HUES64 (cell line): ENCODE measurements around the gene ADCY5.

Experiments used
- H3K27ac ChIP-seq: 2 replicates; pipeline ENCODE4 v1.7.0; 2013; ENCODE audit warnings: low read depth, low read length, inconsistent platforms
- H3K27me3 ChIP-seq: 2 replicates; pipeline ENCODE4 v1.6.1; 2013; ENCODE audit warnings: mild to moderate bottlenecking, low read length; ENCODE audit not compliant: insufficient read depth
- H3K36me3 ChIP-seq: 2 replicates; pipeline ENCODE4 v1.6.1; 2013; ENCODE audit warnings: mild to moderate bottlenecking, low read length; ENCODE audit not compliant: insufficient read depth
- H3K4me1 ChIP-seq: 2 replicates; pipeline ENCODE4 v1.6.1; 2013; ENCODE audit warnings: mild to moderate bottlenecking, low read length, moderate library complexity; ENCODE audit not compliant: insufficient read depth
- H3K4me3 ChIP-seq: 2 replicates; pipeline ENCODE4 v1.5.1; 2013; ENCODE audit warnings: mild to moderate bottlenecking, low read length, moderate library complexity
- H3K9ac ChIP-seq: 2 replicates; pipeline ENCODE4 v1.6.1; 2013; ENCODE audit warnings: mild to moderate bottlenecking, low read depth, low read length
- H3K9me3 ChIP-seq: 2 replicates; pipeline ENCODE4 v1.6.1; 2013; ENCODE audit warnings: low read depth, low read length; ENCODE audit not compliant: insufficient read depth
- WGBS: fragments of 150-250, 120-280 bp; methylation state at CpG from one replicate; pipeline ENCODE4 v1.1.7; 2013; ENCODE audit warnings: missing lambda C conversion rate; 5-methylcytosine and 5-hydroxymethylcytosine counted together

The ADCY5 gene

DNA sequence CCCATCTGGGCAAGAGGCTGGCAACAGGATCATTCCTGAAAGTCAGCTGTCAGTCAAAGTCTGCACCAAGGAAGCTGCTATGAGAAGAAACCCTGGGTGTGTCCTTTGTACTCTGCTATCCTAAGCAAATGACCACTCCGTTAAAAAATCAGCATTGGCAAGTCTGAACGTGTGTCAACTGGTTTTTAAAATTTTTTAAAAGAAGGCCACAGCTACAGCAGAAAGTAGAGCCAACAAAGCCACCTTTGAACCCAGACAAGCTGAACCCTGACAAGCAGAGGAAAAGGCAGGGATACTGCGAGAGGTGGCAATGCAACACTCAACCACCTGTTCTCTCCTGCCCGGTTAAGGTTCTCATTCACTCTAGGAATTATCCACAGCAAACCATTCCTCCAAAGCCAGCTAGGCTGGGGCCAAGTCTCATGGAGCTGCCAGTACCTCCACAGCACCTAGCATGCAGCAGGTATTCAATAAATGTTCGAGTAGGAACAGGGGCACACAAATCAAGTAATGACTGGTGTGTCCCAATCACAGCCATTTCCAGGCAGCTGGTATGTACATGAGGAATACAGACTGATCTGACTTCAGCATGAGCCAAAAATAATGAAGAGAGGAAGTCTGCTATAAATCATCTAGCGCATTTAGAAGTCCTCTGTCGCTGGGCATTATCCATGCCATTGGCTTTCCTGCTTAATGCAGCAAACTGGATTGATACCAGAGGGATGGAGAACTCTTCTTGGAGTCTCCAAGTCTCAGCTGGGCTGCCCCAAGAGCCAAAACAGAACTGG, 76.0 kb downstream of the ADCY5 start:
- Histone ChIP-seq H3K27ac (no peak overlapping the region), H3K4me3 (no peak overlapping the region), H3K36me3 (no peaks in the 10 kb centered on the region), H3K9me3 (0 out of 2 replicates have a peak, but pooled peaks cover 3% of the 10 kb centered on the region), H3K9ac (no peak overlapping the region), H3K27me3 (no peaks in the 10 kb centered on the region), H3K4me1 (no peaks in the 10 kb centered on the region)
- WGBS = 93% methylated on average over 7 of the region's 7 CpGs

DNA sequence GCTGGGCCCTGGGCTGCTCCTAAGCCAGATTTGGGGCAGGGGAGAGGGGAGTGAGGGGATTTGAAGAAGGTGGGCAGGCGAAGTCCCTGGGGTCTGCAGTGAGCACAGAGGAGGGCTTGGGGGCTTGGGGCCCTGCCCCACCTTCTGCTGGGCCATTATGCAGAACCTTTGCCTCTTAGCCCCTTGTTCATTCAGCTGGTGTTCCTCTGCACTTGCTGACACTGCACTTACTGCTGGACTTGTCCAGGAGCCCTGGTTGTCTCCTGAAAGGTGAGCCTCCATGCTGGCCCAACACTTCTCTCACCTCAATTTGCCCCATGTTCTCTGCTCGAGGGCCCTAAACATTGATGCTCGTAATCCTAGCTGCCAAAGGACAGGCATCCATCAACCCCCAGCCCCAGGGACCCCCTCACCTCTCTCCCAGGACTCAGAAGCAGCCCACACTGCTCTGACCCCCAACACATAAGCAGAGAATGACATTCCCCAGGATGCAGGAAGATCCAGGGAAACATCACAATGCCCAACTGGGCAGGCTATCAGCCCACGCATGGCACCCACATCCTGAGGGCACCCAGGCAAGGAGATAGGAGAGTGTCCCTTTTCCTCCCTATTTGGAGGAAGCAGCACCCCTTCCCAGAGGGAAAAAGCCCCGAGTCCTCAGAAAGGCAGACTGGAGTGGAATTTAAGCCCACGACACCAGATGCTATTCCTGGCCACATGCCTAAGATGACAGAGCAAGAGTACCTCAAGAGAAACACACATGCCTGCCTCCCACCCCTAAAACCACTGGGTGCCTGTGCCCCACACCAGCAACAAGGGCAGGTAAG, 76.8 kb downstream of the ADCY5 start:
- Histone ChIP-seq H3K36me3 (no peaks in the 10 kb centered on the region), H3K9me3 (0 out of 2 replicates have a peak, but pooled peaks cover 3% of the 10 kb centered on the region), H3K4me1 (no peaks in the 10 kb centered on the region), H3K4me3 (no peak overlapping the region), H3K27me3 (no peaks in the 10 kb centered on the region), H3K27ac (no peak overlapping the region), H3K9ac (no peak overlapping the region)
- 79% methylated on average over 6 of the region's 6 CpGs for WGBS

DNA sequence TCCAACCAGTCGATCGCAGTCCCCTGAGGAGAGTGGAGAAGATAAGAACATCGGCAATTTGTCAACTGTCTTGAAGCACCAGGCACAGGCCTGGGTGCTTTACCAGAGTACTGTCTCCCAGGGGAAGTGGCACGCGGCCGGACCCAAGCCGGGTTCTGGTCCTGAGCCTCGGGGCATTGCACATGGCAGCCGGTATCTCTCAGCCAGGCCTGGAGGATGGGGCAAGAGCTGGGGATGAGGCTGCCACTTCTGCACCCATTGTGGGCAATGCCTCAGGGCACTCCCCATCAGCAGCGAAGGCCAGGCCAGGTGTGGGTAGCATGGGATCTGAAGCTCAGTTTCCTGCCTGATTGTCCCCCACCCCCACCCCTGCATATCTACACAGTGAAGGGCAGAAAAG, 77.5 kb downstream of the ADCY5 start:
- no peak overlapping the region for H3K27ac ChIP-seq
- H3K9ac ChIP-seq = no peak overlapping the region
- H3K4me1 ChIP-seq = no peaks in the 10 kb centered on the region
- 0 out of 2 replicates have a peak, but pooled peaks cover 3% of the 10 kb centered on the region for H3K9me3 ChIP-seq
- no peaks in the 10 kb centered on the region for H3K27me3 ChIP-seq
- 86% methylated on average over 10 of the region's 10 CpGs for WGBS
- H3K4me3 ChIP-seq = no peak overlapping the region
- H3K36me3 ChIP-seq = no peaks in the 10 kb centered on the region

DNA sequence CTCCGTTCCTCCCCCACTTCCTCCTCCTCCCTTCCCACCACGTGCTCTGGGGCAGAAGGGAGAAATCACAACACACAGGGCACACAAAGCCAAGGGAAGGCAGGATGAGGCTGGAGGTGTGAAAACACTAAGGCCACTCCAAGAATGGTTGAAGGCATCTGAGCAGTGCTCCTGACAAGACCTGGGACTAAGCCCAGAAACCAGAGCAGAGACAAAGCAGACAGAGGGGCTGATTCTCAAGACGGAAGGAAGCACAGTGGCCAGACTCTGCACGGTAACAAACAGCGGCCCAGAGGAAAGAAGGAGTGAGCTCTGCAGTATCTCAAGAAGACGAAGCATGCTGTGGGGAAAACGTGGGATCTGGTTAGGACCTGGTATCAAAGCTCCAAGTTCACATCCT, 78.1 kb downstream of the ADCY5 start:
- H3K9me3 ChIP-seq = 0 out of 2 replicates have a peak, but pooled peaks cover 3% of the 10 kb centered on the region
- no peaks in the 10 kb centered on the region for H3K4me1 ChIP-seq
- no peaks in the 10 kb centered on the region for H3K36me3 ChIP-seq
- H3K27ac ChIP-seq = no peak overlapping the region
- no peaks in the 10 kb centered on the region for H3K27me3 ChIP-seq
- WGBS = 71% methylated on average over 7 of the region's 7 CpGs
- H3K9ac ChIP-seq = no peak overlapping the region
- no peak overlapping the region for H3K4me3 ChIP-seq

DNA sequence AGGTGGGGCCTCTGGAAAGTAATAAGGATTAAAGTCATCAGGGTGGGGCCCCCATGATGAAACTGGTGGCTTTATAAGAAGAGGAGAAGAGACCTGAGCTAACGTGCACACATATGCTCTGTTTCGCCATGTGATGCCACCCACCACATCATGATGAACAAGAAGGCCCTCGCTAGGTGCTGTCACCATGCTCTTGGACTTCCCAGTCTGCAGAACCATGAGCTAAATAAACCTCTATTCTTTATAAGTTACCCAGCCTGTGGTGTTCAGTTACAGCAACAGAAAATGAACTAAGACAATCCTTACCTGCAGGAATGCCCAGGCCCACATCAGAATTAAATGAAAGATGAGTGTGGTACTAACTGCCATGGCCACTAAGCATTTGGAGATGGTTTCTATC, 79.8 kb downstream of the ADCY5 start:
- no peak overlapping the region for H3K4me3 ChIP-seq
- H3K27ac ChIP-seq = no peak overlapping the region
- 98% methylated on average over 3 of the region's 3 CpGs for WGBS
- no peaks in the 10 kb centered on the region for H3K4me1 ChIP-seq
- no peak overlapping the region for H3K9ac ChIP-seq
- H3K27me3 ChIP-seq = no peaks in the 10 kb centered on the region
- no peaks in the 10 kb centered on the region for H3K36me3 ChIP-seq
- H3K9me3 ChIP-seq = 0 out of 2 replicates have a peak, but pooled peaks cover 3% of the 10 kb centered on the region

DNA sequence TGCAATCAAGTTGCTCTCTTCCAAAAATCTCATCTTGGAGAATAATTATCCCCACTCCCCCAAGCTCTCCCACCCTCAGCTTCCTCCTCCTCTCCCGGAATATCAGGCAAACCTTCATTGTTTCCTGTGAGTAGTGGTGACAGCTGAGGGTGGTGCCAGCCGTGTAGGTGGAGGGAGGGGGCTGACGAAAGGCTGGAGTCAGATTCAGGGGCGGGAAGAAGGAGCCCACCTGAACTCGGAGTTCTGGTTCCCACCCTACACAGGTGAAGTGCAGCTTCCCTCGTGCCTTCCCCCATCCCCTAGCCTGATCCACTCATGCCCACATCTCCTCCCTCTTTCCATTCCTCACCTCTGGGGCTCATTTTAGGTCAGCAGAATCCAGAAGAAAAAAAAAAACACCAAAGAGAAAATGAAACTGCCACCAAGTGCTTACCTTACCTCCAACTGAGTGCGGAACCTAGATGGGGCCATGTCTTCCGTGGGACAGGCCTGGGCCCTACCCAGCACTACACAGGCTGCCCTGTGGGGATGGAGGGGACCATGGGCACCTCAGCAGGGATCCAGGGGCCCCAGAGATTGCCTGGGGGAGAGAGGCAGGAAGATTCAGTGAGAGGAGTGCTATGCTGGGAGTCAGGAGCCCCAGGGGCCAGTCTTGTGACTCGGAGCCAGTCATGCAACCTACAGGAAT, 81.3 kb downstream of the ADCY5 start:
- Histone ChIP-seq H3K36me3 (no peaks in the 10 kb centered on the region), H3K4me3 (no peak overlapping the region), H3K9ac (no peak overlapping the region), H3K9me3 (0 out of 2 replicates have a peak, but pooled peaks cover 3% of the 10 kb centered on the region), H3K4me1 (no peaks in the 10 kb centered on the region), H3K27me3 (no peaks in the 10 kb centered on the region), H3K27ac (no peak overlapping the region)
- 85% methylated on average over 8 of the region's 9 CpGs for WGBS

DNA sequence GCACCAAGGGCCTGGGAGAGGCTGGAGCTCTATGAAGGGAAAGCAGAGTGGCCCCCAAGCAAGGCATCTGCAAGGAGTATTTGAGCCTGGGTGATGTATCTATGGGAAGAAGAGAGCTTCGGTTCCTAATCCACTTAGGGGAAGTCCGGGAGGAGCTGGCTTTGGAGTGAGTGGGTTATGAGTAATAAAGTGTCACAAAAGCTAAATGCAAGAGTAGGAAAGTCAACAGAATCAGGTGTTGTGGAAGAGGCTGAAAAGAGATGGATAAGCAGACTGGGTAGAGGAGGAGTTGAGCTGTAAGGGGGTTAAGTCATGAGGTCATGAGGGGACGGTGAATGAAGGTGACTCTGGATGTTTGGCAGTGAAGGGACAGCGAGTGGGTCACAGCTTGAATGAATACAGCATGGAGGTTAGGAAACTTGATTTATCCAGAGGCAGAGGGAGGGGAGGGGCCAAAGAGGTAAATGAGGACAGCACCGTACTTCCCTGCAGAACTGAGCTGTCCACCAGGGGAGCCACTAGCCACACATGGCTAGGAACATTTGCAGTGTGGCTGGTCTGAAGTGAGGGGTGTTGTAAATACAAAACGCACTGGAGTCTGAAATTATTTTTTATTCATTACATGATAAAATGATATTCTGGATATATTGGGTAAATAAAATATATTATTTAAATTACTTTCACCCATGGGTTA, 83.3 kb downstream of the ADCY5 start:
- H3K27me3 ChIP-seq = no peaks in the 10 kb centered on the region
- no peak overlapping the region for H3K4me3 ChIP-seq
- 0 out of 2 replicates have a peak, but pooled peaks cover 3% of the 10 kb centered on the region for H3K9me3 ChIP-seq
- H3K27ac ChIP-seq = no peak overlapping the region
- no peaks in the 10 kb centered on the region for H3K4me1 ChIP-seq
- H3K9ac ChIP-seq = no peak overlapping the region
- no peaks in the 10 kb centered on the region for H3K36me3 ChIP-seq
- 44% methylated on average over 5 of the region's 6 CpGs for WGBS

DNA sequence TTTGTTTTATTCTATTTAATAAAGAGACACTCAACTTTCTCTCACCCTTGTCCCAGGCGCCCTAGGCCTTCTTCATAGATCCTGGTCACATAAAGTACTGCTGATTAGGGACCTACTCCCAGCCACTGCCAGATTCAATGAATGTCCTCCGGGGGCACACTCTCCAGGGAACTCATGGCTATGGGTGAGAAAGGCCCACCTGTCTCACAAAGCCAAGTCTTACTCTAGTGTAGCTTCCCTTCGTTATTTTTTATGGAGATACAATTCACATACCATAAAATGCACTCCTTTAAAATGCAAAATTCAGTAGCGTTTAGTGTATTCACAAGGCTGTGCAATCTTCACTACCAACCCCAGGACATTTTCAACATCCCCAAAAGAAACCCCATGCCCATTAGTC, 87.8 kb downstream of the ADCY5 start:
- H3K27ac ChIP-seq = no peak overlapping the region
- H3K4me3 ChIP-seq = no peak overlapping the region
- no peaks in the 10 kb centered on the region for H3K4me1 ChIP-seq
- H3K9me3 ChIP-seq = no peaks in the 10 kb centered on the region
- H3K27me3 ChIP-seq = peaks cover 9% of the 10 kb centered on the region
- H3K36me3 ChIP-seq = no peaks in the 10 kb centered on the region
- no peak overlapping the region for H3K9ac ChIP-seq
- 71% methylated on average over 4 of the region's 4 CpGs for WGBS

DNA sequence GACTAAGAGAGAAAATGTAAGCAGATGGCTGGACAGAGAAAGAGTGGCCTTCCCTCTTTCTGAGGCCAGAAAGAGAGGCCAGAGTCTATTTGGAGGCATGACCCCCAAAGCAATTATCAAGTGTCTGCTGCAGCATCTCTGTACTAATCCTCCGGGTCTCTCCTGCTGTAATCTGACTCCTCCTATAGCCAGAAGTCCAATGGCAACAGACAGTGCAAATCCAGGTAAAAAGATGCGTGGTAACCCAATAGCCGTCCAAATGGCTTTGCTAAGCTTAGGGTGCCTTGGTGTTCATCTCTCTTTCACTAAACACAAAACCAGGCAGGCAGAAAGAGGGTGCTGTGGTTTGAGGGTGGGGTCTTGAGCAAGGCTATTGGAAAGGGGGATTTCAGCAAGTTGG, 91.6 kb downstream of the ADCY5 start:
- peaks cover 9% of the 10 kb centered on the region for H3K27me3 ChIP-seq
- H3K9me3 ChIP-seq = no peaks in the 10 kb centered on the region
- H3K4me1 ChIP-seq = no peaks in the 10 kb centered on the region
- H3K36me3 ChIP-seq = no peaks in the 10 kb centered on the region
- no peak overlapping the region for H3K9ac ChIP-seq
- no peak overlapping the region for H3K27ac ChIP-seq
- H3K4me3 ChIP-seq = no peak overlapping the region
- 76% methylated on average over 3 of the region's 3 CpGs for WGBS

DNA sequence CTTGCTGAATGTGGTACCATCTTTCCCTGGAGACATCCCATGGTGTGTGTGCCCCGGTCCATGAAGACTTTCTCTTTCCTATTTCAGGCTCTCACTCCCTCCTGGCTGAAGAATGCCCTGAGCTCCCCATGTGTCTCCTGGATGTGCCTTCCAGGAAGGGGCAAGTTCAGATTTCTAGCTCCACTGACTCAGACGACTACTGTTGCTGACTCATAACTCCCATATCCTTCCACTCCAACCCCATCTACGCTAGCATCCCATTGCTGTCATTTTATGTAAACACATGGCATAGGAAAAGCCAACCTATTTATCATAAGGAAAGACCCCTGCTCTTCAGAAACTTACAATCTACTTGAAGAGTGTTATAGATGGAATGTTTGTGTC, 95.0 kb downstream of the ADCY5 start:
- Histone ChIP-seq H3K27me3 (no peaks in the 10 kb centered on the region), H3K9me3 (no peaks in the 10 kb centered on the region), H3K4me1 (no peaks in the 10 kb centered on the region), H3K36me3 (no peaks in the 10 kb centered on the region), H3K4me3 (no peak overlapping the region), H3K9ac (no peak overlapping the region), H3K27ac (no peak overlapping the region)
- 88% methylated on average over 3 of the region's 3 CpGs for WGBS
